Vagina (tissue), 2 donors: ENCODE data around the gene ZBTB20.
A peak's percentile ranks its signal among the peaks of the same experiment; 100 is the strongest.

Source experiments
- CTCF ChIP-seq, 3 experiments: fragments of 450-650 bp in 2 of 3; fragments of 200-600 bp in 1 of 3; sonication (generic) in 1 of 3; IDR thresholded peaks; one replicate each; pipeline ENCODE4 v1.5.1; 2017 to 2019; ENCODE audit warnings: antibody characterized with exemption in 3 of 3, mild to moderate bottlenecking in 2 of 3, moderate library complexity in 2 of 3
- POLR2A ChIP-seq, 2 donors: fragments of 450-650 bp; IDR thresholded peaks; one replicate each; pipeline ENCODE4 v1.6.1; 2017; ENCODE audit warnings: antibody characterized with exemption in 2 of 2, mild to moderate bottlenecking in 2 of 2, moderate library complexity in 2 of 2
- POLR2AphosphoS5 ChIP-seq, 2 donors: sonication (generic); formaldehyde crosslinking; IDR thresholded peaks; one replicate each; pipeline ENCODE4 v1.9.0; 2017; ENCODE audit warnings: antibody characterized with exemption in 2 of 2, mild to moderate bottlenecking in 2 of 2, low read depth in 1 of 2; ENCODE audit not compliant: insufficient read depth in 1 of 2

GRCh38 chr3:114290911-114291901, 855.9 kb downstream of the ZBTB20 start:
- TF ChIP-seq CTCF (IDR thresholded peaks at IDR 0.05), result peak; percentile 38 to 59 (median 45)
- no peak for TF ChIP-seq POLR2A (IDR thresholded peaks at IDR 0.05)
- TF ChIP-seq POLR2AphosphoS5 (IDR thresholded peaks at IDR 0.05; ENCODE audit: insufficient read depth in 1 of 2, low read depth in 1 of 2), result no peak
